Heart left ventricle (tissue), 16 donors: Measurements from ENCODE around the gene KLRF2. TPM values are rescaled to one million over a fixed set of nuclear protein-coding genes. Genes with fewer than 3 reads are reported as not detected.

ENCODE experiments used
- ATAC-seq, 4 donors: fragments of 200-7000 bp; cut with Tn5 transposase; one replicate each; pipeline ENCODE4 v1.9.1; 2020 to 2022; ENCODE audit warnings: moderate library complexity in 4 of 4, mild to moderate bottlenecking in 3 of 4, moderate number of reproducible peaks in 1 of 4
- DNase-seq, 5 donors: peaks; one replicate each; pipeline ENCODE4 v3.0.0-alpha.2; 2020
- H3K27ac ChIP-seq, 12 donors: fragments of 200-600 bp; sonication (generic) in 4 of 12; one replicate each; pipeline versions ENCODE4 v1.5.0 to v1.8.0; 2016 to 2022; ENCODE audit warnings: mild to moderate bottlenecking in 2 of 12
- H3K27me3 ChIP-seq, 9 donors: fragments of 200-600 bp; sonication (generic) in 2 of 9; one replicate each; pipeline versions ENCODE4 v1.5.1 to v1.8.0; 2016 to 2022; ENCODE audit warnings: mild to moderate bottlenecking in 3 of 9
- H3K36me3 ChIP-seq, 9 donors: fragments of 200-600 bp; sonication (generic) in 2 of 9; one replicate each; pipeline versions ENCODE4 v1.5.0 to v1.8.0; 2018 to 2022; ENCODE audit warnings: mild to moderate bottlenecking in 2 of 9
- H3K4me1 ChIP-seq, 12 donors: fragments of 200-600 bp; sonication (generic) in 4 of 12; one replicate each; pipeline versions ENCODE4 v1.5.0 to v1.8.0; 2016 to 2022; ENCODE audit warnings: mild to moderate bottlenecking in 3 of 12
- H3K4me3 ChIP-seq, 12 donors: fragments of 200-600 bp; sonication (generic) in 4 of 12; one replicate each; pipeline versions ENCODE4 v1.5.0 to v1.8.0; 2017 to 2022; ENCODE audit warnings: mild to moderate bottlenecking in 9 of 12, moderate library complexity in 4 of 12
- H3K9me3 ChIP-seq, 12 donors: fragments of 200-600 bp; sonication (generic) in 4 of 12; one replicate each; pipeline versions ENCODE4 v1.5.0 to v1.8.0; 2016 to 2022; ENCODE audit warnings: mild to moderate bottlenecking in 1 of 12
- POLR2A ChIP-seq, 2 donors: fragments of 450-650 bp; IDR thresholded peaks; one replicate each; pipeline ENCODE4 v1.6.1; 2017; ENCODE audit warnings: antibody characterized with exemption in 2 of 2, mild to moderate bottlenecking in 2 of 2, moderate library complexity in 2 of 2
- WGBS, 4 donors: extraction: QIAGEN DNeasy Blood & Tissue Kit in 2 of 4; methylation state at CpG; one replicate each; pipeline versions ENCODE4 v1.1.5 to v1.1.7; 2013 to 2018; 5-methylcytosine and 5-hydroxymethylcytosine counted together
- intact Hi-C, 10 donors: fragments of 100-400 bp; cut with DNase I; formaldehyde crosslinking; loops; one replicate each; pipeline versions ENCODE4 v1.11.1 to v1.14.2; 2022
- polyA plus RNA-seq, 2 donors: library from polyadenylated mRNA; stranded (reverse); fragments of 200-250 nt; gene quantifications; one replicate each; pipeline ENCODE4 v1.2.3, GENCODE V29; 2013
- total RNA-seq, 9 donors: library from RNA; depleted of rRNA in 2 of 9; stranded (reverse); fragments of >200 nt in 2 of 9; fragmentation: NEBNext Ultra II Directional in 3 of 9; extraction: Animal tissue kit (Norgen Biotek cat#: 25700) in 3 of 9; gene quantifications; one replicate each; pipeline versions ENCODE4 v1.1.0 to v1.2.4, GENCODE V29; 2016 to 2023
- TF ChIP-seq, protein P1 (sequence below), 12 donors: fragments of 200-600 bp; sonication (generic) in 4 of 12; IDR thresholded peaks; one replicate each; pipeline versions ENCODE4 v1.5.0 to v1.8.0; 2018 to 2022; ENCODE audit warnings: antibody characterized with exemption in 12 of 12, mild to moderate bottlenecking in 5 of 12
- donor health status: ischemic (EF 13 %, LVEDD 7.1; RV severe dilation, severe dysfunction).
- donor health status: healthy with polysubstance abuse.
- donor health status: DM: no; HTN: yes; CAD: no.
- donor health status: DM: no; HTN: no; CAD: no.
- donor health status: ischemic (EF 25% LVEDD 6.9; RV normal size, moderate dysfunction).
- donor health status: ischemic (EF 25% LVEDD 5.7; RV mildly dilated, moderate dysfunction).
- donor health status: healthy.
- donor health status: DM: yes; HTN: yes; CAD: no.
- donor health status: ischemic (EF 35%, LVEDD 5.7; RV mildly dilated, moderate dysfunction).
- donor health status: nonischemic (EF 11% LVEDD 7.7; RV severe dilation, severe dysfunction).
- donor health status: DM: yes; HTN: yes; CAD: no.
- donor health status: PGD.
- donor health status: ischemic (EF 29% LVEDD 5.4; RV normal size, mild dysfunction).
- donor health status: nonischemic (EF 23%, LVEDD 6.1; RV moderate dilation, normal function).

KLRF2 gene
- total and polyA plus RNA-seq, 11 donors: not detected

DNA sequence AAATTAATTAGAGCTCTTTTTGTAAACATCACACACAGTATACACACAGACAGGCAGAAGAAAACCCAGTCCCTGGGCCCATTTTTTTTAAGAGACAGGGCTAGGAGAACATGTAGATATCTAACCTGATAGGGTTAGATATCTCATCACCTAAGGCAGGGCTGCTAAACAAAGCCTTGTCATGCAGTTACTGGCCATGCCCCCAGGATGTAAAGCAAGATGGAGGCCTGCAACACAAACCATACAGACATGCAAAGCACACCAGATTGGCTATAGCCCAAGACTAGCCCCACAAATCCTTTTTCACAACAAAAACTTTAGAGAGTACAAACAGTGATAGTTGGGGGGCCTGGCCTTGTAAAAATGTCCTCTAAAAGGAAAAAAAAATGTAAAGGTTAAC, 30.4 kb downstream of the KLRF2 start:
- Histone ChIP-seq H3K4me1 (no peaks in the 10 kb centered on the region), H3K4me3 (no peak overlapping the region), H3K36me3 (no peaks in the 10 kb centered on the region), H3K27ac (no peak overlapping the region), H3K27me3 (no peaks in the 10 kb centered on the region), H3K9me3 (peaks cover 0 to 28% (median 17%) of the 10 kb centered on the region in 12 donors)
- intact Hi-C loops: loop anchor here in 1 of 10 donors (5.0 kb wide), 1 partner anchor 164 kb away; no protein-coding TSS in a partner anchor
- no peak for DNase-seq
- TF ChIP-seq POLR2A (IDR thresholded peaks at IDR 0.05): no peak
- TF ChIP-seq, protein P1, sequence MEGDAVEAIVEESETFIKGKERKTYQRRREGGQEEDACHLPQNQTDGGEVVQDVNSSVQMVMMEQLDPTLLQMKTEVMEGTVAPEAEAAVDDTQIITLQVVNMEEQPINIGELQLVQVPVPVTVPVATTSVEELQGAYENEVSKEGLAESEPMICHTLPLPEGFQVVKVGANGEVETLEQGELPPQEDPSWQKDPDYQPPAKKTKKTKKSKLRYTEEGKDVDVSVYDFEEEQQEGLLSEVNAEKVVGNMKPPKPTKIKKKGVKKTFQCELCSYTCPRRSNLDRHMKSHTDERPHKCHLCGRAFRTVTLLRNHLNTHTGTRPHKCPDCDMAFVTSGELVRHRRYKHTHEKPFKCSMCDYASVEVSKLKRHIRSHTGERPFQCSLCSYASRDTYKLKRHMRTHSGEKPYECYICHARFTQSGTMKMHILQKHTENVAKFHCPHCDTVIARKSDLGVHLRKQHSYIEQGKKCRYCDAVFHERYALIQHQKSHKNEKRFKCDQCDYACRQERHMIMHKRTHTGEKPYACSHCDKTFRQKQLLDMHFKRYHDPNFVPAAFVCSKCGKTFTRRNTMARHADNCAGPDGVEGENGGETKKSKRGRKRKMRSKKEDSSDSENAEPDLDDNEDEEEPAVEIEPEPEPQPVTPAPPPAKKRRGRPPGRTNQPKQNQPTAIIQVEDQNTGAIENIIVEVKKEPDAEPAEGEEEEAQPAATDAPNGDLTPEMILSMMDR (IDR thresholded peaks at IDR 0.05): no peak
- no peak for ATAC-seq

DNA sequence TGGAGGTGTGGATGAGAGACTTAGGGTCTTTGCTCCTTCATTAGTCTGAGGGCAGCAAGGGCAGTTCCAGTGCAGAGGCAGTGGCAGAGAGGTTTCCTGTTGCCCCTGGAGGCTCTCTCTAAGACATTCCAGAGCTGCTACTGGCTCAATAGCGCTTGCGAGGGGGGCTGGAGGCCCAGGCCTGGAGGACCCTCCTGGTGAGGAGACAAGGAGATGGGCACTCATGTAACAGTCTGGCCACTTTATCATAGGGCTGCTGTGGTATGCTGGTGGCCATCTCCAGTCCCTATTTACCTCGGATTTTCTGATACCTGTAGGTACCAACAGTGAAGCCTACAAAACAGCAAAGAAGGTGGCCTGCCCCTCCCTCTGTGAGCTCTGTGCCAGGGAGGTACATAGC, 38.2 kb downstream of the KLRF2 start:
- intact Hi-C loops: loop anchor here in 1 of 10 donors (5.0 kb wide), 1 partner anchor 97 kb away; no protein-coding TSS in a partner anchor
- peaks cover 0 to 4% (median 0%) of the 10 kb centered on the region in 9 donors for H3K27me3 ChIP-seq
- DNase-seq: no peak
- 50 to 91% (median 85%) methylated on average over 1 to 3 of the region's 3 CpGs for WGBS, 4 donors
- ATAC-seq: no peak
- peaks cover 0 to 11% (median 0%) of the 10 kb centered on the region in 12 donors for H3K9me3 ChIP-seq
- no peaks in the 10 kb centered on the region for H3K36me3 ChIP-seq
- no peak overlapping the region for H3K4me3 ChIP-seq
- H3K4me1 ChIP-seq: no peaks in the 10 kb centered on the region
- TF ChIP-seq POLR2A (IDR thresholded peaks at IDR 0.05): no peak
- TF ChIP-seq, protein P1 (IDR thresholded peaks at IDR 0.05): no peak
- H3K27ac ChIP-seq: no peak overlapping the region

DNA sequence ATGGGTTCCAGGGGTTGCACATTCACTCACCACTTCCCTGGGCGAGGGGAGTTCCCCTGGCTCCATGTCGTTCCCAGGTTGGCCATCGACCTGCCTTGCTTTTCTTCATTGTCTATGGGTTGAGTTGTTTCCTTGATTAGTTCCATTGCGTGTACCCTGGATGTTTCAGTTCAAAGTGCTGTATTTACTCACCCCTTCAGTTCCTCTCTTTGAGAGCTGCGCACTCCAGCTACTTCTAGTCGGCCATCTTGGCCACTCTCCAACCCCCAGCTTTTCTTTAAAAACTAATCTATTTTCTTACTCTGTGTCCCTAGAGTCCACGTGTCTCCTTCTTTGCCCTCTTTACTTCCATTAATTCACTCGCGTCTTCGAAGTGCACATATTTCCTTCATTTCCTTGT, 39.2 kb downstream of the KLRF2 start:
- intact Hi-C loops: loop anchor here in 2 of 10 donors (5.0 to 10.0 kb wide), 2 partner anchors 106 to 168 kb away; no protein-coding TSS in a partner anchor
- DNase-seq: no peak
- H3K4me3 ChIP-seq: no peak overlapping the region
- peaks cover 0 to 4% (median 0%) of the 10 kb centered on the region in 9 donors for H3K27me3 ChIP-seq
- peaks cover 0 to 11% (median 0%) of the 10 kb centered on the region in 12 donors for H3K9me3 ChIP-seq
- no peaks in the 10 kb centered on the region for H3K36me3 ChIP-seq
- ATAC-seq: no peak
- H3K27ac ChIP-seq: no peak overlapping the region
- no peaks in the 10 kb centered on the region for H3K4me1 ChIP-seq
- WGBS, 4 donors: 83 to 89% (median 84%) methylated on average over 10 of the region's 10 CpGs
- no peak for TF ChIP-seq POLR2A (IDR thresholded peaks at IDR 0.05)
- TF ChIP-seq, protein P1 (IDR thresholded peaks at IDR 0.05): no peak

DNA sequence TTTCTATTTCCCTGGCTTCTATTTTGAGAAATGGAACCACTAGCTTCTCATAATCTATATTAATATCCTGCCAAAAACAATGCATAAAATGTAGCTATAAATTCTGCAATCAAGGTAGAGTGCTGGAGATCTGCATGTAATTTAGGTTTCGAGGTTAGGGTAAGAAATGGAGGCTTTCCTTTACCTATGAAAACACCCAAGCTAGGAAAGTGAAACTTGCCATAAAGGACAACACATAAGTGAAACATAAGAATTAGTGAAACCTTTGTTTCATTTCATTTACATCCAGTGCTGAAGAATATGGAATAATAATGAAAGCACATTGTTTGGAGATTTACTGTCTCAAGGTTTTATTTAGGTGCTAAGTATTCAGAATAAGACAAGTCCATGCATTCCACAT, 41.1 kb downstream of the KLRF2 start:
- Histone ChIP-seq H3K4me3 (no peak overlapping the region), H3K27me3 (peaks cover 0 to 4% (median 0%) of the 10 kb centered on the region in 9 donors), H3K4me1 (no peaks in the 10 kb centered on the region), H3K9me3 (peaks cover 0 to 11% (median 0%) of the 10 kb centered on the region in 12 donors), H3K27ac (no peak overlapping the region), H3K36me3 (no peaks in the 10 kb centered on the region)
- DNase-seq: no peak
- TF ChIP-seq POLR2A (IDR thresholded peaks at IDR 0.05): no peak
- TF ChIP-seq, protein P1 (IDR thresholded peaks at IDR 0.05): no peak
- 87 to 90% (median 89%) methylated on average over 1 of the region's 1 CpG for WGBS, 4 donors
- intact Hi-C loops: loop anchor here in 2 of 10 donors (5.0 to 10.0 kb wide), 2 partner anchors 108 to 170 kb away; no protein-coding TSS in a partner anchor
- no peak for ATAC-seq
